GM19452 (cell line): ENCODE results near the gene DPH3.

ENCODE experiments used
- ATAC-seq: cut with Tn5 transposase; IDR thresholded peaks from one replicate; pipeline ENCODE4 v1.9.1; 2021; ENCODE audit not compliant: unreplicated experiment

Gene DPH3

GRCh38 chr3:16257309-16257708 lies 7.4 kb downstream of the DPH3 start:
- no peak for ATAC-seq

GRCh38 chr3:16255726-16256125 lies 9.0 kb downstream of the DPH3 start:
- ATAC-seq, result no peak

GRCh38 chr3:16255326-16255725 lies 9.4 kb downstream of the DPH3 start:
- no peak for ATAC-seq

DNA sequence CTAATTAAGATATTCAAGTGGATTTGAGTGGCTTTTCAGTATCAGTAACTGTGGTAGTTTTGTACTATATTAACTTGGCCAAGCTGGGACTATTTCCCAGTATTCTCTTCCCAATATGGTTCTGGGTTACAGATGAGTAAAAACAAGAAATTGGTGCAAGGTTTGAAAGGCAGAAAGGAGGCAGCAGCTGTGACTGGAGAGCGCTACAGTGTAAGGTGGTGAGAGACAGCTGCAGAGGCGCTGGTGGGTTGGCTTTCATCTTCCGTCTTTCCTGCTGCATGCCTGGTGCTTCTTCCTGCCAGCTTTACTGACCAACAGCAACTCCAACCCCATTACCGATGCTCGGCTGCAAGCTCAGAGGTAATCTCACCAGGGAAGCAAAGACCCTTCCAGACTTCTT lies 9.8 kb downstream of the DPH3 start:
- no peak for ATAC-seq

- ATAC-seq, result no peak
These were observed 11.1 kb downstream of the DPH3 start for GRCh38 chr3:16253601-16254000.

GRCh38 chr3:16252988-16253387 lies 11.8 kb downstream of the DPH3 start:
- no peak for ATAC-seq

GRCh38 chr3:16252243-16252978 lies 12.3 kb downstream of the DPH3 start:
- peak; percentile 48 for ATAC-seq

GRCh38 chr3:16251316-16252085 lies 13.2 kb downstream of the DPH3 start:
- ATAC-seq, result no peak

- no peak for ATAC-seq
These were observed 14.9 kb downstream of the DPH3 start for GRCh38 chr3:16249886-16250285.

DNA sequence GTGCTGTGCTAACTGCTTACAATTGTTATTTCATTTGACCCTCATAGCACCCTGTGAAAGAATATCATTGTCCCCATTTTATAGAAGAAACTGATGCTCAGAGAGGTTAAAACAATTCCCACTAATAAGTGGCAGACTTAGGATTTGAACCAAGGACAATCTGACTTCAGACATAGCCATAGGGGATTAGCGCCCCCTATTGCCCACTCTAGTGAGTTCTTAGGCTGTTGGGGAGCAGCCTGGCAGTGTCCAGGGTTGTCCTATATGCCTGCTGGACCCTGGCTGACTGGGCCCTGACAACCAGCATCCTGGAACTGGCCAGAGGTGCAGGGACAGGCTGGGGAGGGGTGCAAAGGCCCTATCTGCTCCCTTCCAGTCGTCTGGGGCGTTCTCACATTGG lies 15.4 kb downstream of the DPH3 start:
- no peak for ATAC-seq

DNA sequence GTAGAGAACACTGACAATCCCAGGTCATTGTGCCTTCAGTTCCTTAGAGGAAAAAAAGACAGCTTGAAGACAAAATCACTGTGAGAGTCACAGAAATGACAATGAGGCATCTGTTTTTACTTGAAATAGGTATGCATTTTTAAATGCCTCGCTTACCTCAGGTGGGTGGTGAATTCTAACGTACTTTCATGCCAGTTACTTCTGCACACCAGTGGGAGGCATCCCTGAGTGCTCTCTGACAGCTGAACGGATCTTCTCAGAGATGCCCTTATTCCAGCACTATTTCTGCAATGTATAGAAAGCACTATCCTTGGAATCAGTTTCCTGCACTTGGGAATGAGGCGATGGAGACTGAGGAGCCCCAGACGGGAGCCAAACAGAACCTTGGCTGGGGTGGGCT lies 16.2 kb downstream of the DPH3 start:
- ATAC-seq, result no peak

DNA sequence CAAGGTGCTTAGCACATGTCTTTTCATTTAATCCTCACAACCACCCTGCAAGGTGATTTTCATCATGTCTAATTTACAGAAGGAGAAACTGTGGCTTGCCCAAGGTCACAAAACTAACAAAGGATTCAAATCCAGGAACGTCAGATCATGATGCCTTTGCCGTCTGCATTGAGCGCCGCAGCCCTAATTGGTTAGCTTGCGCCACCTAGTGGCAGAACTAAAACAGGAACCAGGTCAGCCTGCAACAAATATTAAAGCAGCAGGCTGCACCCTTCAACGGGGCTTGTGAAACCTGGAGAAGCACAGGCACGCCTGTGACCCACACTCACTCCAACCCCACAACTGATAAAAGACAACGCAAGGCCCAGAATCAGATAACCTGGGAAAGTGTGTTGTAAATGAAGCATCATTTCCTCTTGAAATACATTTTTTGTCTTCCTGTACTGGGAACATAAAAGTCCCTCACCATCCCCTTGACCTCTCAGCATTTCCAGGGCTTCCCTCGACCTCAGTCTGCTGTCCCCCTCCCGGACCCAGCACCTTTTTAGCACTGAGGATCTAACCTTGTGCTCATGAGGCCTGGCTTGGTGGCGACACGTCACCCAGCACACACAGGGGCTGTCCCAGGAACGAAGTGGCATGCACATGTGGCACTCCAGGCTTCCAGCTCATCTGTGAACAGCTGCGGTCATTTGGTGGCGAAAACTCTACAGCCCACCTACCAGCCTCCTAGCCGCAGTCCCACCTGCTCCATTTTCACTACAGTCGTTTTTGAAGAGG lies 17.3 kb downstream of the DPH3 start:
- ATAC-seq, result peak; percentile 77

DNA sequence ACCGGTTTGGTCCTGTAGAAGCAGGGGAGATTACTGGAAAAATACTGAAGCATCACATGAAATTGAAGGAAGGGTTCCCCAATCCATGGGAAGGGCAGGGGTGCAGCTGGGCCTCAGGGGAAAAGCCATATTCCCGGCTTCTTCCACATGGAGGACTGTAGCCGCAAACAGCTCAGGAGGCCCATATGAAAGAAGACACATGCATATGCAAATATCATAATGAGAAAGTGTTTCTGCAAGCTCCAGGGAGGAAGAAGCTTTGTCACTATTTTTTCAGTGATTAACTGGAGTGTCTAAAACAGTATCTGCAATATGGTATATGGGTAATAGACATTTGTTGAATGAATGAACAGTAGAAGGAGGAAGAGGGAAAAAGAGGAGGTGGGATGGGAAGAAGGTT lies 19.1 kb downstream of the DPH3 start:
- no peak for ATAC-seq

DNA sequence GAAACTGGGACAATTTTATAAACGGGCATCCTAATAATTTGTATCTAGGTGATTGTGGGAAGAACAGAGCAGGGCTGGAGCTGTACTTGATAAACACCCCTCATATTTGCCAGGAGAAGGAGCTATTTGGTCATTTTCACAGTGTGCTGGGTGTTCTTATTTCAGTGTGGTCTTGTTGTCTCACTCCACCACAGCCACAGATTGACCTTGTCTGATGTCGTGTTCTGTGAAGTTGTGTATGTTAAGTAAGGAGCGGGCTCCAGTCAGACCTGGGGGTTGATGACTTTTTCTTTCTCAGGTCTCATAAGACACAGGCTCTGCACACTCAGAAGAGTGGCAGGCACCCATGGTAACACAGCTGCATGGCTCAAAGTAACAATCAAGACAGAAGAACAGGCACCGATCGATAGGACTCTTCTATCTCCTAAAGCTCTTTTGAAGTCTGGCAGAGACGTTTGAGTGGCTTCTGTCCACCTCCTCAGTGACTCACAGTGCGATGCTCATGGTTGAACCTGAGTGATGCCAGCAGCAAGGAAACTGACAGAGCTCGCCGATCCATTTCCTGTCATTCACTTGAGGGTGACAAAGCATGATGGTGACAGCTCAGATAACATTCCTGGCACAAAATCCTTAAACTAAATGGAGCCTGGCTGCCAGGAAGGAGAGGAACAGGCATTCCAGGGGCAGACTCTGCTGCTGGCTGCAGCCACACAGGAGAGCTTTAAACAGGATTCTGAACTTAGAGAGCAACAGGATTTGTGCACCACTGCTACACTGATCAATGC lies 20.8 kb downstream of the DPH3 start:
- ATAC-seq, result no peak

- ATAC-seq, result no peak
These were observed 22.6 kb downstream of the DPH3 start for GRCh38 chr3:16242177-16242576.

DNA sequence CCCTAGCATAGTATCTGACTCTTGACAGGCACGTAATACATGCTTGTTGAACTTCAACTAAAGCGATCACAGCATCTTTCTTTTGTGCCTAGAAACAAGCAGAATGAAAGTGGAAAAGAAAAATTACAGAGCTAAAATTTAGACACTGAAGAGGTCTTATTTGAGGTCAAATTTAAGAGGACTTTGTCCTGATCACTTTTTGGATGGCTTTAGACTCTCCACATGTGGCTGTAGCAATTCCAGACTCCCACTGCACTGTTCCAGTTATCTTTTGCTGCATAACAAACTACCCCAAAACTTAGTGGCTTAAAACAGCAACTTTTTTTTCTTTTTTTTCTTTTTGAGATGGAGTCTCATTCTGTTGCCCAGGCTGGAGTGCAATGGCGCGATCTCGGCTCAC lies 23.5 kb downstream of the DPH3 start:
- ATAC-seq, result no peak

DNA sequence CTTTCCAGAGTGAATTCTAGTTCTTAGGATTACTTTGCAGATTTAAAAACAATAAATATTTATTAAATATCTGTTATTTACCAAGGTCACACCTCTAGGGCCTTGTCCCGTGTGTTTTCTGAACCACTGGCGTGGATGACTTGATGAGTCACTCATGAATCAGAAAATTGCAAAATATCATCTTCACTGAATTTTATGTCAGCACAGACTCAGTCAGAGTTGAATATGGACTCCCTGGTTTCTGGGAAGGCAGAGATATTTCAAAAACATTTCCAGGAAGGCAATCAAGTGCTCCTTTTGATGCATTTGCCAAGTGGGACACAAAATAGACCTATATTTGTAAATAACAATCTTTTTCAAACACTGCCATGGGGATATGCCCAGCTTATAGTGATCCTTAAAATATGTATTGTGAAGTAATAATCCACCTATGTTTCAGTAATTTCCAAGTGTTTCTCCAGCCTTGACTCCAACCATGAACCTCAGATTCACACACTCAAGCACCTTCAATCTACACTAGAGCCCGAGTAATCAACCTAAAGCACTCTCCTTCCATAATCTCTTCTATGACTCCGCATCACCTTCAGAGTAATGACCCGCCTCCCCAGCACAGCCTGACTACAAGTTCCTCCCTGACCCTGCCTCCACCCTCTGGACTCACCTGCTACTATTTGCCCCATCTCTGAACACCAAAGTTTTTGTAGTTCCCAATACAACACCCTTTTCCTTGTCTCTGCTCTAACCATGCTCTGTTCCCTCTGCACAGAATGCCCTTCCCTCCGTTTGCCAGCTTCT lies 24.3 kb downstream of the DPH3 start:
- ATAC-seq, result no peak

GRCh38 chr3:16239780-16240179 lies 25.0 kb downstream of the DPH3 start:
- no peak for ATAC-seq

GRCh38 chr3:16239086-16239770 lies 25.5 kb downstream of the DPH3 start:
- ATAC-seq, result no peak
